BLaER1 (cell line): ENCODE data around the gene MYBPC2.
"Not testable (repeated sequence)": the region's sequence is repeated elsewhere in the genome, so short reads cannot be mapped to it uniquely, and the experiment has no call there.

Source experiments
- H3K27ac ChIP-seq: shearing (Covaris generic); formaldehyde crosslinking; 2 replicates; pipeline ENCODE4 v1.8.1; 2022
- H3K27me3 ChIP-seq: shearing (Covaris generic); formaldehyde crosslinking; 2 replicates; pipeline ENCODE4 v1.8.1; 2022
- H3K36me3 ChIP-seq: shearing (Covaris generic); formaldehyde crosslinking; 2 replicates; pipeline ENCODE4 v1.8.1; 2022
- H3K4me1 ChIP-seq: shearing (Covaris generic); formaldehyde crosslinking; 2 replicates; pipeline ENCODE4 v1.8.1; 2022
- H3K4me2 ChIP-seq: shearing (Covaris generic); formaldehyde crosslinking; 2 replicates; pipeline ENCODE4 v1.8.1; 2022
- H3K4me3 ChIP-seq: shearing (Covaris generic); formaldehyde crosslinking; 2 replicates; pipeline ENCODE4 v1.8.1; 2022
- H3K9ac ChIP-seq: shearing (Covaris generic); formaldehyde crosslinking; 2 replicates; pipeline ENCODE4 v1.8.1; 2022
- H3K9me3 ChIP-seq: shearing (Covaris generic); formaldehyde crosslinking; 2 replicates; pipeline ENCODE4 v1.8.1; 2022
- H4K20me1 ChIP-seq: shearing (Covaris generic); formaldehyde crosslinking; 2 replicates; pipeline ENCODE4 v1.8.1; 2022
- Cebpa-rat ChIP-seq: shearing (Covaris generic); IDR thresholded peaks from 2 replicates; pipeline ENCODE4 v1.8.1; 2022

Gene MYBPC2

GRCh38 chr19:50432221-50433028 is at the start of gene MYBPC2:
Gene MYBPC2, plus strand, starts transcription at chr19:50432892. Its CDS starts 62 bp downstream, at chr19:50432954.
- Histone ChIP-seq H3K9ac (peak within 1 kb of the TSS; percentile 75), H4K20me1 (peaks cover 9% of the 10 kb centered on the region; the same call in 1 of the 2 replicates), H3K36me3 (no peaks in the 10 kb centered on the region), H3K4me1 (peaks cover 90% of the 10 kb centered on the region), H3K9me3 (no peaks in the 10 kb centered on the region), H3K4me2 (peak within 1 kb of the TSS; percentile 90), H3K27ac (peak within 1 kb of the TSS; percentile 79), H3K4me3 (peak within 1 kb of the TSS; percentile 66), H3K27me3 (no peaks in the 10 kb centered on the region)
- TF ChIP-seq Cebpa-rat = no peak

- Histone ChIP-seq H3K27ac (peak overlapping the region; percentile 61; the same call in 1 of the 2 replicates), H3K4me2 (peak overlapping the region; percentile 90), H3K4me1 (peaks cover 34% of the 10 kb centered on the region), H4K20me1 (peaks cover 63% of the 10 kb centered on the region), H3K9ac (peak overlapping the region; percentile 82), H3K27me3 (no peaks in the 10 kb centered on the region), H3K9me3 (no peaks in the 10 kb centered on the region), H3K4me3 (peak overlapping the region; percentile 72), H3K36me3 (peaks cover 77% of the 10 kb centered on the region)
- no peak for TF ChIP-seq Cebpa-rat
These were observed 49.5 kb upstream of the MYBPC2 start for GRCh38 chr19:50383001-50383851.

- Histone ChIP-seq H3K27ac (peak within 1 kb of the TSS; percentile 85), H3K27me3 (no peaks in the 10 kb centered on the region), H4K20me1 (peaks cover 62% of the 10 kb centered on the region), H3K36me3 (peaks cover 77% of the 10 kb centered on the region), H3K4me2 (peak within 1 kb of the TSS; percentile 90), H3K9ac (peak within 1 kb of the TSS; percentile 82), H3K4me3 (peak within 1 kb of the TSS; percentile 72), H3K4me1 (peaks cover 34% of the 10 kb centered on the region), H3K9me3 (no peaks in the 10 kb centered on the region)
- TF ChIP-seq Cebpa-rat = no peak
These were observed 48.6 kb upstream of the MYBPC2 start, which contains the start of gene POLD1 for GRCh38 chr19:50383852-50384684. Gene POLD1, plus strand, starts transcription at chr19:50384347. Its CDS starts 14,505 bp downstream, at chr19:50398852.

- no peak for TF ChIP-seq Cebpa-rat
- H3K9ac ChIP-seq = peak overlapping the region; percentile 82
- peaks cover 34% of the 10 kb centered on the region for H3K4me1 ChIP-seq
- no peaks in the 10 kb centered on the region for H3K27me3 ChIP-seq
- H3K4me3 ChIP-seq = peak overlapping the region; percentile 72
- H3K27ac ChIP-seq = peak overlapping the region; percentile 85
- peaks cover 7% of the 10 kb centered on the region for H3K9me3 ChIP-seq
- peaks cover 59% of the 10 kb centered on the region for H4K20me1 ChIP-seq
- peaks cover 77% of the 10 kb centered on the region for H3K36me3 ChIP-seq
- peak overlapping the region; percentile 90 for H3K4me2 ChIP-seq
These were observed 47.8 kb upstream of the MYBPC2 start for GRCh38 chr19:50384685-50385535.

GRCh38 chr19:50387176-50387867 is 45.4 kb upstream of the MYBPC2 start:
- Histone ChIP-seq H4K20me1 (peaks cover 49% of the 10 kb centered on the region), H3K27ac (no peak overlapping the region)

GRCh38 chr19:50387868-50388245 is 44.8 kb upstream of the MYBPC2 start:
- Histone ChIP-seq H3K27me3 (no peaks in the 10 kb centered on the region), H3K27ac (no peak overlapping the region), H3K4me3 (no peak overlapping the region), H3K9me3 (peaks cover 35% of the 10 kb centered on the region), H3K4me2 (no peak overlapping the region), H3K36me3 (peaks cover 74% of the 10 kb centered on the region), H4K20me1 (peaks cover 55% of the 10 kb centered on the region), H3K4me1 (peaks cover 34% of the 10 kb centered on the region), H3K9ac (peak overlapping the region; percentile 8; the same call in 1 of the 2 replicates)
- TF ChIP-seq Cebpa-rat = no peak

More at GRCh38 chr19:50387176-50387867, 45.4 kb upstream of the MYBPC2 start:
- peaks cover 34% of the 10 kb centered on the region for H3K4me1 ChIP-seq
- no peak overlapping the region for H3K4me3 ChIP-seq
- no peak for TF ChIP-seq Cebpa-rat
- H3K9me3 ChIP-seq = peaks cover 30% of the 10 kb centered on the region
- H3K36me3 ChIP-seq = peaks cover 74% of the 10 kb centered on the region
- no peaks in the 10 kb centered on the region for H3K27me3 ChIP-seq
- H3K4me2 ChIP-seq = no peak overlapping the region
- peak overlapping the region; percentile 8; the same call in 1 of the 2 replicates for H3K9ac ChIP-seq

- H3K27ac ChIP-seq, H3K4me3 ChIP-seq, H3K9ac ChIP-seq, H3K4me2 ChIP-seq, H3K27me3 ChIP-seq: not testable (repeated sequence)
- H3K9me3 ChIP-seq = peaks cover 35% of the 10 kb centered on the region
- peaks cover 64% of the 10 kb centered on the region for H4K20me1 ChIP-seq
- H3K4me1 ChIP-seq = peaks cover 20% of the 10 kb centered on the region
- H3K36me3 ChIP-seq = peaks cover 91% of the 10 kb centered on the region
These were observed 42.4 kb upstream of the MYBPC2 start for GRCh38 chr19:50390295-50390694.

- H3K9ac ChIP-seq, H3K27ac ChIP-seq, H3K4me2 ChIP-seq, H3K4me3 ChIP-seq, H3K27me3 ChIP-seq: not testable (repeated sequence)
- H3K36me3 ChIP-seq = peaks cover 91% of the 10 kb centered on the region
- peaks cover 58% of the 10 kb centered on the region for H4K20me1 ChIP-seq
- H3K4me1 ChIP-seq = peaks cover 14% of the 10 kb centered on the region
- peaks cover 35% of the 10 kb centered on the region for H3K9me3 ChIP-seq
These were observed 41.7 kb upstream of the MYBPC2 start for GRCh38 chr19:50390952-50391351.
